HL-60 (cell line): ENCODE results near the gene C9orf153.

ENCODE experiments used
- DNase-seq, 2 experiments: peaks; one replicate each; pipeline ENCODE4 v3.0.0-alpha.2; 2010 to 2020; ENCODE audit warnings: low read depth in 1 of 2, low spot score in 1 of 2
- H3K27ac ChIP-seq: fragments of 250-450 bp; sonication (Bioruptor Pico); replicated peaks from 2 replicates; pipeline ENCODE4 v1.5.1; 2020; ENCODE audit warnings: mild to moderate bottlenecking, moderate library complexity
- H3K27me3 ChIP-seq: fragments of 250-450 bp; sonication (Bioruptor Pico); 2 replicates; pipeline ENCODE4 v1.5.1; 2021; ENCODE audit warnings: mild to moderate bottlenecking, moderate library complexity; ENCODE audit not compliant: insufficient read depth, poor library complexity, severe bottlenecking
- H3K4me3 ChIP-seq: replicated peaks from 2 replicates; pipeline ENCODE4 v1.5.1; 2011; ENCODE audit warnings: mild to moderate bottlenecking, control low read depth, low read length; ENCODE audit not compliant: insufficient read depth
- GABPA ChIP-seq: IDR thresholded peaks from 2 replicates; pipeline ENCODE4 v1.6.1; 2012; ENCODE audit warnings: low read depth
- POLR2AphosphoS5 ChIP-seq: IDR thresholded peaks from 2 replicates; pipeline ENCODE4 v1.6.1; 2012; ENCODE audit warnings: low read depth
- SPI1 ChIP-seq: IDR thresholded peaks from 2 replicates; pipeline ENCODE4 v1.6.1; 2012; ENCODE audit warnings: low read depth, mild to moderate bottlenecking, borderline replicate concordance
- TF ChIP-seq, protein P1 (sequence below): IDR thresholded peaks from 2 replicates; pipeline ENCODE4 v1.6.1; 2012; ENCODE audit warnings: low read depth; ENCODE audit not compliant: insufficient replicate concordance
- TF ChIP-seq, protein P2 (sequence below): IDR thresholded peaks from one replicate; pipeline ENCODE4 v1.5.1; 2011; ENCODE audit warnings: low read length, control low read depth, inconsistent platforms; ENCODE audit not compliant: insufficient read depth

Gene C9orf153

DNA sequence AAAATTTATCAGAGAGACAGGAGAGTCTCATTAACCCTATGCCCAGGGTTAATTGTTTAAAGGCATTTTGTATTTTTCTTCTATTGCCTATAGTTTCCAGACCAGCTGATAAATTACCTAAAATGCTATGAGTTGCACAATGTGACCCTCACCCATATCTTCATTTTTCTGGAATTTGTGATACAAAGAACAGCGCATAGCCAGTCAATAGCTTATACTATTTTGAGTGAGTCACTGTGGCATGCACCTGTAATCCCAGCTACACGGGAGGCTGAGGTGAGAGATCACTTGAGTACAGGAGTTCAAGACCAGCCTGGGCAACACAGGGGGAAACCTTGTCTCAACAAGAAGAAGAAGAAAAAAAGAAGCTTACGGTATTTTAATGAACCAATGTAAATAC lies 2.8 kb downstream of the C9orf153 start:
- no peak overlapping the region for H3K4me3 ChIP-seq
- no peak for TF ChIP-seq SPI1
- TF ChIP-seq, protein P1, sequence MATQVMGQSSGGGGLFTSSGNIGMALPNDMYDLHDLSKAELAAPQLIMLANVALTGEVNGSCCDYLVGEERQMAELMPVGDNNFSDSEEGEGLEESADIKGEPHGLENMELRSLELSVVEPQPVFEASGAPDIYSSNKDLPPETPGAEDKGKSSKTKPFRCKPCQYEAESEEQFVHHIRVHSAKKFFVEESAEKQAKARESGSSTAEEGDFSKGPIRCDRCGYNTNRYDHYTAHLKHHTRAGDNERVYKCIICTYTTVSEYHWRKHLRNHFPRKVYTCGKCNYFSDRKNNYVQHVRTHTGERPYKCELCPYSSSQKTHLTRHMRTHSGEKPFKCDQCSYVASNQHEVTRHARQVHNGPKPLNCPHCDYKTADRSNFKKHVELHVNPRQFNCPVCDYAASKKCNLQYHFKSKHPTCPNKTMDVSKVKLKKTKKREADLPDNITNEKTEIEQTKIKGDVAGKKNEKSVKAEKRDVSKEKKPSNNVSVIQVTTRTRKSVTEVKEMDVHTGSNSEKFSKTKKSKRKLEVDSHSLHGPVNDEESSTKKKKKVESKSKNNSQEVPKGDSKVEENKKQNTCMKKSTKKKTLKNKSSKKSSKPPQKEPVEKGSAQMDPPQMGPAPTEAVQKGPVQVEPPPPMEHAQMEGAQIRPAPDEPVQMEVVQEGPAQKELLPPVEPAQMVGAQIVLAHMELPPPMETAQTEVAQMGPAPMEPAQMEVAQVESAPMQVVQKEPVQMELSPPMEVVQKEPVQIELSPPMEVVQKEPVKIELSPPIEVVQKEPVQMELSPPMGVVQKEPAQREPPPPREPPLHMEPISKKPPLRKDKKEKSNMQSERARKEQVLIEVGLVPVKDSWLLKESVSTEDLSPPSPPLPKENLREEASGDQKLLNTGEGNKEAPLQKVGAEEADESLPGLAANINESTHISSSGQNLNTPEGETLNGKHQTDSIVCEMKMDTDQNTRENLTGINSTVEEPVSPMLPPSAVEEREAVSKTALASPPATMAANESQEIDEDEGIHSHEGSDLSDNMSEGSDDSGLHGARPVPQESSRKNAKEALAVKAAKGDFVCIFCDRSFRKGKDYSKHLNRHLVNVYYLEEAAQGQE, result no peak
- no peak for TF ChIP-seq GABPA
- no peak for TF ChIP-seq POLR2AphosphoS5
- TF ChIP-seq, protein P2, sequence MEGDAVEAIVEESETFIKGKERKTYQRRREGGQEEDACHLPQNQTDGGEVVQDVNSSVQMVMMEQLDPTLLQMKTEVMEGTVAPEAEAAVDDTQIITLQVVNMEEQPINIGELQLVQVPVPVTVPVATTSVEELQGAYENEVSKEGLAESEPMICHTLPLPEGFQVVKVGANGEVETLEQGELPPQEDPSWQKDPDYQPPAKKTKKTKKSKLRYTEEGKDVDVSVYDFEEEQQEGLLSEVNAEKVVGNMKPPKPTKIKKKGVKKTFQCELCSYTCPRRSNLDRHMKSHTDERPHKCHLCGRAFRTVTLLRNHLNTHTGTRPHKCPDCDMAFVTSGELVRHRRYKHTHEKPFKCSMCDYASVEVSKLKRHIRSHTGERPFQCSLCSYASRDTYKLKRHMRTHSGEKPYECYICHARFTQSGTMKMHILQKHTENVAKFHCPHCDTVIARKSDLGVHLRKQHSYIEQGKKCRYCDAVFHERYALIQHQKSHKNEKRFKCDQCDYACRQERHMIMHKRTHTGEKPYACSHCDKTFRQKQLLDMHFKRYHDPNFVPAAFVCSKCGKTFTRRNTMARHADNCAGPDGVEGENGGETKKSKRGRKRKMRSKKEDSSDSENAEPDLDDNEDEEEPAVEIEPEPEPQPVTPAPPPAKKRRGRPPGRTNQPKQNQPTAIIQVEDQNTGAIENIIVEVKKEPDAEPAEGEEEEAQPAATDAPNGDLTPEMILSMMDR, result no peak
- H3K27ac ChIP-seq, result no peak overlapping the region
- no peaks in the 10 kb centered on the region for H3K27me3 ChIP-seq
- DNase-seq, result no peak

DNA sequence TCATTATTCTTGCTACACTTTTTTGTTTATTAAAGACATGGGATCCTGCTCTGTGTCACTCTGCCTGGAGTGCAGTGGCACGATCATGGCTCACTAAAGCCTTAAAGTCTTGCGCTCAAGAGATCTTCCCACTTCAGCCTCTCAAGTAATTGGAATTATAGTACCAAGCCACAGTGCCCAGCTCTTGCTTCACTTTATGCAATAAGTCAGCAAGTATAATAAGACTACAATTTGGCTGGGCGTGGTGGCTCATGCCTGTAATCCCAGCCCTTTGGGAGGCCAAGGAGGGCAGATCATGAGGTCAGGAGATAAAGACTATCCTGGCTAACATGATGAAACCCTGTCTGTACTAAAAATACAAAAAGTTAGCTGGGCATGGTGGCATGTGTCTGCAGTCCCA lies 5.9 kb downstream of the C9orf153 start:
- TF ChIP-seq, protein P2, result no peak
- no peak for TF ChIP-seq GABPA
- TF ChIP-seq SPI1, result no peak
- no peak overlapping the region for H3K27ac ChIP-seq
- H3K4me3 ChIP-seq, result no peak overlapping the region
- H3K27me3 ChIP-seq, result no peaks in the 10 kb centered on the region
- DNase-seq, result no peak

DNA sequence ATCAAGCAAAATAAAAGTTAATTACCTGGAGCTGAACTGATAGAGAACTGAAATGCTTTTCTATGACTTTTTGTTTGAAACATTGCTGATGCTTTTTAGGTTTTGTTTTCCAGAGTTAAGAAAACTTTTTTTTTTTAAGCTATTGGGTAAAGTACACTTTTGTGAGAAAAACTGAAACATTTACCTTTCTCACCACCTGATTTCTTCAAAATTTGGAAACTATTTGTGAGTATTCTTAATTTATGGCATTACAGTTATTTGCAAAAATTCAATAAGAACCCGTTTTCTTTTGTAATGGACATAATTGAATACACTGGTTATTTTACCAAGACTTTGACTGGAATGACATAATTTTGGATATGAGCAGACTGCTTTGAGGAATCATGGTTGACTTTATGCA lies 6.6 kb downstream of the C9orf153 start:
- Histone ChIP-seq H3K27me3 (no peaks in the 10 kb centered on the region), H3K4me3 (no peak overlapping the region), H3K27ac (no peak overlapping the region)
- no peak for DNase-seq
- TF ChIP-seq GABPA (no peak), SPI1 (no peak), POLR2AphosphoS5 (no peak)
- TF ChIP-seq, protein P2, result no peak
- TF ChIP-seq, protein P1, result no peak

DNA sequence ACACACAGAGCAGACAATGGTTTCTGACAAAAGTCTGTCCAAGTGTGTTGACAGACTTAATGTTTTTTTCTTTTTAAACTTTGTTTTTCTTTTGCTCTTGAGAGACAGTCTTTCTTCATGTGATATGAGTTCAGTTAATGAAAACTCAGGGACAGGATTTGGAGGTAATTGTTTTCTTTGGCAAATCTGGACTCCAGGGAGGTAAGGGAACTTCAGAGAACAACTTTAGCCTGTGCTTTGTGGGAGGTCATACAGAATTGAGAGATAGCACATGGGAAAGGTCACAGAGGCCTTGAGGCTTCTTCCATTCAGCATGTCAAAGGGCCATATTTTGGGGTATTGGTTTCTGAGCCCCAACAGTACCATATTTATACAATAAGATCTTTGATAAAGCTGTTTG lies 9.3 kb downstream of the C9orf153 start:
- TF ChIP-seq SPI1, result no peak
- no peak for TF ChIP-seq GABPA
- no peak for TF ChIP-seq POLR2AphosphoS5
- TF ChIP-seq, protein P2, result no peak
- TF ChIP-seq, protein P1, result no peak
- DNase-seq, result no peak
- no peak overlapping the region for H3K4me3 ChIP-seq

More for the DNA sequence above, 9.3 kb downstream of the C9orf153 start:
- no peaks in the 10 kb centered on the region for H3K27me3 ChIP-seq
- H3K27ac ChIP-seq, result no peak overlapping the region
